Measurements from ENCODE around the gene LEFTY1. TPM values are rescaled to one million over a fixed set of nuclear protein-coding genes. Genes with fewer than 3 reads are reported as not detected.

LEFTY1 gene
- total RNA-seq, 1 experiment from 2014 or later = 0.64 TPM

DNA sequence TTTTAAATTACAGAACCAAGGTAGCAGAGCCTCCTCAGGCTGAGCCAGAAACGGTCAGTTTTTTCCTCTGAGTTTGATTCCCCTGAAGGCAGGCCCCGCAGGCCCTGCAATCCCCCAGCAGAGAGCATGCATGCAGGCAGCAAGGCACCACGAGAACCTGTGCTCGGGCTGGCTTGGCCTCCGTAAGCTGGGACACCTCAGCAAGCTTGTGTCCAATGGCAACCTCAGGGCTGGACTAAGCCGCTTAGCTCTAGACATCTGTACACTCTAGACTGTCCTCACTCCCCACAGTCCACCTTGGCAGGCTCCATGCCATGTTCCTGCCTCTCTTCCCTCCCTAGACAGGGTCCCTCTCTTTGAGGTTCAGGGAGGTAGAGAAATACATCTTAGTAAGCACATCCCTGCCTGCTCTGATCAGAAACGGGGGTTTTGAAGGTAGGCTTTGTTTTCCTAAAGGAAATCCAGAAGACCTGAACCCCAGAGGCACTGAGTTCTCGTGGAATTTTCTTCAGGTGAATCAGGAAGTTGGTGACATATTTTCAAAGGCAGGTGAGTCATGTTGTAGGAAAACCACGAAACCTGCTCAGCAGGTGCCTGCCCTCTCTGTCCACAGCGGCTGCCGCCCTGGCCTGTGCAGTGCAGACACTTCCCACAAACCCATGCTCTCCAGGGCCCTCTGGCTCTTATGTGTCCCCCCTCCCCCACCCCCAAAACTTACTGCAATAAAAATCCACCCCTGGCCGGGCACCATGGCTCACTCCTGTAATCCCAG is 13.7 kb downstream of the LEFTY1 start:
- RAD21 ChIA-PET (ENCODE audit: low non-redundant PET in 1 of 2, low total read pairs in 2 of 2, uncharacterized antibody in 2 of 2, unreplicated experiment in 2 of 2) = no interaction called here
- intact Hi-C loops (cut with micrococcal nuclease) = no loop called here
- no peaks in the 10 kb centered on the region for H3K27me3 ChIP-seq (ENCODE audit: insufficient read depth, low read length)
- H3K9me2 ChIP-seq (ENCODE audit: insufficient read depth) = no peaks in the 10 kb centered on the region
- CTCF ChIA-PET = interaction anchor here (0.7 to 1.4 kb wide), 4 partner anchors 35 to 787 kb away, joined by 4 to 5 read pairs (median 4); partner anchors contain the start of gene PYCR2
- peak overlapping the region; percentile 23 to 45 for H3K4me3 ChIP-seq (replicated peaks in 1 of 2; ENCODE audit: low read depth in 1 of 2, low read length in 2 of 2)
- BruUV-seq (replicated peaks) = no TSS peak
- POLR2A ChIA-PET = interaction anchor here (0.6 to 0.8 kb wide), 3 partner anchors 11 to 1377 kb away, joined by 3 to 5 read pairs (median 3); partner anchors contain the start of gene PYCR2
- H4K20me1 ChIP-seq (ENCODE audit: insufficient read depth) = no peaks in the 10 kb centered on the region
- H3K4me1 ChIP-seq (ENCODE audit: control insufficient read depth in 1 of 2, insufficient read depth in 2 of 2, low read length in 2 of 2) = peaks cover 63 to 77% of the 10 kb centered on the region in 2 experiments
- peak overlapping the region; percentile 91 for H3K27ac ChIP-seq (ENCODE audit: low read depth, low read length)
- DNase-seq (ENCODE audit: low read depth, low spot score) (peak; percentile 82), ATAC-seq (peak; percentile 93)
- TF ChIP-seq POLR2AphosphoS5 (IDR thresholded peaks at IDR 0.05; ENCODE audit: low read depth, low read length) (peak; percentile 65; the same call in 1 of the 2 replicates), FOSL1 (IDR thresholded peaks at IDR 0.05; ENCODE audit: low read depth) (no peak), ZNF274 (IDR thresholded peaks at IDR 0.05; ENCODE audit: low read depth, low read length) (no peak), SIN3A (IDR thresholded peaks at IDR 0.05; ENCODE audit: low read depth) (no peak), YY1 (IDR thresholded peaks at IDR 0.05; ENCODE audit: extremely low read depth, insufficient replicate concordance, low read depth, low read length) (peak; percentile 9), TCF7L2 (IDR thresholded peaks at IDR 0.05; ENCODE audit: borderline replicate concordance, extremely low read depth, insufficient read depth, insufficient read length) (peak; percentile 75), JUND (IDR thresholded peaks at IDR 0.05) (no peak)
- TF ChIP-seq, protein P1, sequence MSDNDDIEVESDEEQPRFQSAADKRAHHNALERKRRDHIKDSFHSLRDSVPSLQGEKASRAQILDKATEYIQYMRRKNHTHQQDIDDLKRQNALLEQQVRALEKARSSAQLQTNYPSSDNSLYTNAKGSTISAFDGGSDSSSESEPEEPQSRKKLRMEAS (IDR thresholded peaks at IDR 0.05) = no peak
- TF ChIP-seq, protein P2, sequence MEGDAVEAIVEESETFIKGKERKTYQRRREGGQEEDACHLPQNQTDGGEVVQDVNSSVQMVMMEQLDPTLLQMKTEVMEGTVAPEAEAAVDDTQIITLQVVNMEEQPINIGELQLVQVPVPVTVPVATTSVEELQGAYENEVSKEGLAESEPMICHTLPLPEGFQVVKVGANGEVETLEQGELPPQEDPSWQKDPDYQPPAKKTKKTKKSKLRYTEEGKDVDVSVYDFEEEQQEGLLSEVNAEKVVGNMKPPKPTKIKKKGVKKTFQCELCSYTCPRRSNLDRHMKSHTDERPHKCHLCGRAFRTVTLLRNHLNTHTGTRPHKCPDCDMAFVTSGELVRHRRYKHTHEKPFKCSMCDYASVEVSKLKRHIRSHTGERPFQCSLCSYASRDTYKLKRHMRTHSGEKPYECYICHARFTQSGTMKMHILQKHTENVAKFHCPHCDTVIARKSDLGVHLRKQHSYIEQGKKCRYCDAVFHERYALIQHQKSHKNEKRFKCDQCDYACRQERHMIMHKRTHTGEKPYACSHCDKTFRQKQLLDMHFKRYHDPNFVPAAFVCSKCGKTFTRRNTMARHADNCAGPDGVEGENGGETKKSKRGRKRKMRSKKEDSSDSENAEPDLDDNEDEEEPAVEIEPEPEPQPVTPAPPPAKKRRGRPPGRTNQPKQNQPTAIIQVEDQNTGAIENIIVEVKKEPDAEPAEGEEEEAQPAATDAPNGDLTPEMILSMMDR (IDR thresholded peaks at IDR 0.05 in 2 of 3, conservative IDR thresholded peaks at IDR 0.05 in 1 of 3; ENCODE audit: borderline replicate concordance in 1 of 3, insufficient read depth in 1 of 3, low read depth in 2 of 3, low read length in 2 of 3) = peak in 1 of 3 experiments; percentile 9; a peak in 1 of 6 replicates
- TF ChIP-seq, protein P3, sequence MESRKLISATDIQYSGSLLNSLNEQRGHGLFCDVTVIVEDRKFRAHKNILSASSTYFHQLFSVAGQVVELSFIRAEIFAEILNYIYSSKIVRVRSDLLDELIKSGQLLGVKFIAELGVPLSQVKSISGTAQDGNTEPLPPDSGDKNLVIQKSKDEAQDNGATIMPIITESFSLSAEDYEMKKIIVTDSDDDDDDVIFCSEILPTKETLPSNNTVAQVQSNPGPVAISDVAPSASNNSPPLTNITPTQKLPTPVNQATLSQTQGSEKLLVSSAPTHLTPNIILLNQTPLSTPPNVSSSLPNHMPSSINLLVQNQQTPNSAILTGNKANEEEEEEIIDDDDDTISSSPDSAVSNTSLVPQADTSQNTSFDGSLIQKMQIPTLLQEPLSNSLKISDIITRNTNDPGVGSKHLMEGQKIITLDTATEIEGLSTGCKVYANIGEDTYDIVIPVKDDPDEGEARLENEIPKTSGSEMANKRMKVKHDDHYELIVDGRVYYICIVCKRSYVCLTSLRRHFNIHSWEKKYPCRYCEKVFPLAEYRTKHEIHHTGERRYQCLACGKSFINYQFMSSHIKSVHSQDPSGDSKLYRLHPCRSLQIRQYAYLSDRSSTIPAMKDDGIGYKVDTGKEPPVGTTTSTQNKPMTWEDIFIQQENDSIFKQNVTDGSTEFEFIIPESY (IDR thresholded peaks at IDR 0.05; ENCODE audit: extremely low read depth, insufficient replicate concordance, low read length) = peak; percentile 61
- H3K9me3 ChIP-seq (ENCODE audit: control insufficient read depth in 1 of 2, insufficient read depth in 1 of 2, low read depth in 1 of 2, low read length in 2 of 2) = no peaks in the 10 kb centered on the region
- peak overlapping the region; percentile 62 for H3K9ac ChIP-seq (ENCODE audit: low read length)
- peaks cover 0 to 18% of the 10 kb centered on the region in 2 experiments; a peak in 2 of 4 replicates for H3K36me3 ChIP-seq (ENCODE audit: control insufficient read depth in 1 of 2, insufficient read depth in 2 of 2, low read length in 2 of 2)
- no peaks in the 10 kb centered on the region for H3K79me2 ChIP-seq (ENCODE audit: insufficient read depth, low read length)
- H2AFZ ChIP-seq (ENCODE audit: low read depth, low read length, poor library complexity, severe bottlenecking) = no peak overlapping the region
- H3K4me2 ChIP-seq (ENCODE audit: low read length) = peak overlapping the region; percentile 89

Data from HCT116 (cell line).